ENCODE results near the gene FGD5. TPM values are rescaled to one million over a fixed set of nuclear protein-coding genes. Genes with fewer than 3 reads are reported as not detected.
"Not testable (repeated sequence)": the region's sequence is repeated elsewhere in the genome, so short reads cannot be mapped to it uniquely, and the experiment has no call there.

The FGD5 gene
- total RNA-seq, 1 donor from 2014 or later: 62.5 TPM

DNA sequence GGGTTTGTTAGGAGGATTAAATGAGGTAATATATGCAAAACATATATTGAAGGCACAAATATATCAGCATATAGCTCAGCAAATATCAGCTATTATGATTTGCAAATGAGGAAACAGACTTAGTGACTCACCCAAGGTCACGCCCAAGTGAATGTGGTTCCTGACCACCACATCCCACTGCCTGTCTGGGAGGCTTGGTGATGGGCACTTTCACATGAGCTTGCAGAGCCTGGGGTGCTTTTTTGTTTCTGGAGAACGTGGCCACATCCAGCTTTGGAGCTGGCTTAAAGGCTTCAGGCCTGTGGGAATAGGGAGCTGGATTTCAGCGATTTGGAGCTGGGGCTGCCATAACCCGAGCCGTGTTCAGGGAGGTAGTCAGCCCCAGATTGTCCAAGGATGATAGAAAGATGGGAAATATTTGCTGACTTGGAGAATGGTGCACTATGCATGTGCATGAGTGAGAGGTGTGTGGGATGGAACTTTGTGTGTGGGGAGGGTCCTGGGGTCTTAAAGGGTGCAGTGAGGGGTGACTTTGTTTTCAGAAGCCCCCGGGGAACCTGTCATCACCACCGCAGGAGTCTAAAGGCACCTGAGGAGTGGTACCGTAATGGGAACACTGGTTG, 12.0 kb upstream of the FGD5 start:
- DNase-seq (ENCODE audit: low spot score): no peak

DNA sequence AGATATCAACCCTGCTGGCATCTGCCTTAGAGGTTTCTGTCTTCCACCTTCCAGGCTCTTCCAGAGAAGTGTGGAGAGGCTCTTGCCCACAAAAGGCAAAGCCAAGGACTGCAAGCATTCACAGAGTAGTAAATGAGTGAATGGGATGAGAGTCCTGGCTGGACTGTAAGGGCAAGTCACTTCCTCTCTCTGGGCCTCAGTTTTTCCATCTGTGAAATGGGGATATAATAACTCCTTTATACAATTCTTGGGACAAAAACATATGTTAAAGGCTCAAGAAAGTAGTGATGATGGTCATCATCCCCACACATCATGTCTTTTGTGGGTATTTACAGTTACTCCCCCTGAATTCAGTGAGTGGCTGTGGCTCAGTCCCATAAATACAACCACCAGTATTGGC, 10.7 kb upstream of the FGD5 start:
- no peak for DNase-seq (ENCODE audit: low spot score)

DNA sequence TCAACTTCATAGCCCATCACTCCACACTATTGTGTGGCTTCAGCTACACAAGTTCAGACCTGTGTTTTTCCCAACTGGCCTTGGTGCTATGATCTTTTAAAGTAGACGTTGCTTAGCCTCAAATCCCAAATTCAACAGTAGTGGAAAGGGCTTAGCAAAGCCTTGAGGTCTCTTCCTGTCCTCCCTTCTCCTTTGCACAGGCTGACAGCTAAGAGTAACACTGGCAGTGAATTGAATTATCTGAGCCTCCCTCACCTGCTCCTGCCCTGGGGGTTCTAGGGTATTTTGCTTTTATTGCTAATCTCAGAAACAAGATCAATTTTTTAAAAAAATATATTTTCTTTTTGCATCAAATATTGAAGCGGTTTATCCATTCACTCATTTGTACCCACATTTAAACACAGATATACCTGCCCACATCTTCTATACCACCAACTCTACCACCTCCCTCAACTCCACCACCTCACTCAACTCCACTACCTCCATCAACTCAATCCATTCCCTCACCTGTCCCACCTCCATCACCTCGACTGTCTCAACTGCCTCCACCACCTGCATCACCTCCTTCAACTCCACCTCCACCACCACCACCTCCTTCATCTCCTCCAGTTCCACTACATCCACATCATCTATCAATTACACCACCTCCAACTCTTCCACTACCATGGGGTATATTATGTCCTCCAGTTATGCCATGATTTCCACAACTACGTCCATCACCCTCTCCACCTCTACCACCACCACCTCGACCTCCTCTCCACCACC, 10.1 kb upstream of the FGD5 start:
- DNase-seq (ENCODE audit: low spot score): no peak

DNA sequence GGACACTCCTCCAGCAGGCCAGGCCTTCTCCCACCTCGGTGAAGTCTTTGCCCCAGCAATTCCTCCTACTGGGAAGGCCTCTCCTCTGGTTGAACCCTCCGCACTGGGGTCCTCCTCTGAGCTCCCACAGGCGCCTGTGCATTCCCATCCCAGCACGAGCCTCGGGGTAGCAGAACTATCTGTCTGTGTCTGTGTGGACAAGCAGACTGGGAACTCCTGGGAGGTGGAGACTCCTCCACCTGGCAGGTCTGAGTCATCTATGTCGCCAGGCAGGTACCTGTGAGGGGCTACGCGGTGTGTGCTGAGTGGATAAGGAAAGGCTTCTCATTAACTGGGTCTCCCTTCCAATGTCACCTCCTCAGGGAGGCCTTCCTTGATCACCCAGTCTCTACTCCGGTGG, 9.2 kb upstream of the FGD5 start:
- not testable (repeated sequence) for DNase-seq (ENCODE audit: low spot score)

DNA sequence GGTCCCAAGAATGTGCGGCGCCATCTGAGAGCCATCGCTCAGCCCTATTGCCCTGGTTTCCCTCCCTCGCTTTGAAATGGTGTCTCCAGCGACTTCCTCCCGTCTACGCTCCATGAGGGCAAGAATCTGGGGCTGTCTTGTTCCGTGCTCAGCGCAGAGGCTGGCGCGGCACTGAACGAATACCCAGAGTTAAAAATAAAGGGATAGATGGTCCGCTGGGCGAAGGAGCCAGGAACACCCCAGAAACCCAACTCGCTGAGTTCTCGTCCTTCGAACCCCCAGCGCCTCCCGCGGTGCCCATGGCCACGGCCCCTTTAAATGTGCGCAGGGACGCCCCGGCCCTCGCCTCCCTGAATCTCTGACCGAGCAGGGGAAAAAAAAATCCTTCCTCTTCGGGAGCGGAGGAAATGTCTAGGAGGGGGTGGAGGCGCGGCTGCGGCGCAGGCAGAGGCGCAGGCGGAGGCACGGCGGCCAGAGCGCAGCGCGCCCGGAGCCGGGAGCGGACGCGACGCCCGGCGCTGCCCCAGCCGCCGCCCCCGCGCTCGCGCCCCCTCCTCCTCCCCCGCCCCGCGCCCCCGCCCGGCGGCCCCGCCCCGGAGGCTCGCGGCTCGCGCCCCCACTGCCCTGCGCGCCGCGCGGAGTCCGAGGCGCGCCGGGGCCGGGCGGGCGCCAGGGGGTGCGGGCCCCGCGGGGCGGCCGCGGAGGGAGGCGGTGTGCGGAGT, 8.5 kb upstream of the FGD5 start:
- DNase-seq (ENCODE audit: low spot score): no peak

DNA sequence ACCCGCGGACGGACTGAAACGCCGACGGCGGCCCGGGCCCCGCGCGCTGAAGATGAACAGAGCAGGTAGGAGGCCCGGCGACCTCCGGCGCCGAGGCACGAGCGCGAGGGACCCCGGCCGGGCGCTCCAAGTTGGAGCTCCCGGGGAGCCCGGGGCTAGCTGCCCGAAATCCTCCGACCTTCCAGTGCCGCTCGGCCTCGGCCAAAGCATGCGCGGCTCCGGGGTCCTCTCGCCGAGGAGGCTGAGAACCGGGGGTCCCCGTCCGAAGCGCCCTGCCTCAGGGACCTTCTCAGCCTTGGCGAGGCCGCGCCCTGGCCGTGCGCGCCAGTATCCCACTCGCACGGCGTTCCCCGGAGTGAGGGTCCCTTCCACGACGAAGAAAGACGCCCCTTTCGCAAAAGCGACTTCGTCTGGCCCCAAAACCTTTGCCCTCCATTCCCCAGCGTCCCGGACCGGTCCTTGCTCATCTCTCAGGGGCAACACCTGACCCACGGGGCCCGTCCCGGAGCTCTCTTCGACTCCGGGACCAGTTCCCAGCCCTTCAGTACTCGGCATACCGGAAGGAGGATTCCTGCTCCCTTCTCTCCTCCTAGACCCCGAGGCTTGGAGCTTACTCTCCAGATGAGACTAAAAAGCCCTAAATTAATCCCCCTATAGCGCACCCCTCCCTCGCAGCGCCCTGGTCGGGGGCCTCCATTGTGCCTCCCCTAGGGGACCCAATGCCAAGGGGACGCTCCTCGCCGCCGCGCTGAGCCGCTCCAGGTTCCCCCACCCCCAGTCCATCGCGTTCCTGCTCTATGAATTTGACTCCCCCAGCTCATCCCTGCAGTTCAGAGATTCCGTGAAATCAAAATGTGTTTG, 7.7 kb upstream of the FGD5 start:
- no peak for DNase-seq (ENCODE audit: low spot score)

DNA sequence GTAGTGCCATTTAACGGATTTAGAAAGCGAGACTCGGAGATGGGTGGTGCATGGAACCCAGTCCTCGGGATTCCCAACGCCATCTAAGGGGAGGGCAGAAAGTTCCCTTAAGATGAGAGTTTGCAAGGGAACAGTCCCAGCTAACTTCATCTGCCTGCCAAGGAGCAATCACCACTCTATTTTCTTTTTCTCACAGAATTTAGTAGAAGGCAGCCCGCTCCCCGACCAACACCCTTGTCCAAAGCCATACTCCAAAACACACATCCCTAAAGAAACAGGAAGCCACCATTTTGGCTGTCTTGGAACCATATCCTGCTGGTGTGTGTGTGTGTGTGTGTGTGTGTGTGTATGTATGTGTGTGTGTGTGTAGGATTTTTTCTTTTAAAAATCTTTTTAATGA, 7.1 kb upstream of the FGD5 start:
- DNase-seq (ENCODE audit: low spot score): no peak

DNA sequence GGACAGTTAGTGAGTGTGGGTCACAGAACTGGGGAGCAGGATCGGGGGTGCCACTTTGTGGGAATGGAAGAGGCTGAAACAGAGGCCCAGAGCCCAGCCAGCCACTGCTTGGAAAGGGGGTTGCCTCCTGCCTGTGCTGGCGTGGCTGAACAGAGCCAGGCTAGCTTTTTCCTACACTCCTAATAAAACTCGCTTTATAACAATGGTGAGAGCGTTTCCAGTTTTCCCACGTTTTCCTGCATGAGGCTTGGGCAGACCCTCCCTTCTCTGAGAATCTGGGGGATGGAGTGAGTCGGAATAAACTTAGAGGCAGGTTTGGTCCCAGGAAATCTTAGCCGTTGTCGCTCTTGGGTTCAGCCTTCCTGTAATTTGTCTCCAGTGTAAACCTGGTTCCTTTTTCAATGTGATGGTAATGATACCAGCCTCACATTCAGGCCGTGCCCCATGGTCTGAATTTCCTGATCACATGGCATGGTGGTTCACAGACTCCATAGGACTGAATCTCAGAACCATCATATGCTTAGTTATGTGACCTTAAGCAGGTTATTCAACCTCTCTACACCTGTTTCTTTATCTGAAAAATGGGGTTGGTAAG, 6.5 kb upstream of the FGD5 start:
- no peak for DNase-seq (ENCODE audit: low spot score)

DNA sequence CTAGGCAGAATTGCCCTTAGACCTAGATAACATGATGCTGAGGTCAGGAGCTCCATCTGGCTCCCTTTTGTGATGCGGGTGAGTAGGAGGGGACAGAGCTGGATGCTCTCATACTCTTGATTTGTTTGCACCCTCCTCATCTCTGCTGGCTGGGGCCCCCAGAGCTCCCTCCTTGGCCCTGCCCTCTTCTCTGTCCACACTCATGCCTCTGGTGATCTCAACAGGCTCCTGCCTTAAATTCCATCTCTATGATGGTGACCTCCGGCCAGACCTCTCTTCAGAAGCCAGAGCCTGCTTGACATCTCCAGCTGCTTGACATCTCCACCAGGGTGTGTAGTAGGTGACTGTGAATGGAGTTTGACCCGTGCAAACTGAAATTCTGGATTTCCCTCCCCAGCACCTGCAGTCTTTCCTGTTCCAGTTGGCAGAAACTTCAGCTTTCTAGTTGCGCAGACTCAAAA, 4.3 kb upstream of the FGD5 start:
- no peak for DNase-seq (ENCODE audit: low spot score)

DNA sequence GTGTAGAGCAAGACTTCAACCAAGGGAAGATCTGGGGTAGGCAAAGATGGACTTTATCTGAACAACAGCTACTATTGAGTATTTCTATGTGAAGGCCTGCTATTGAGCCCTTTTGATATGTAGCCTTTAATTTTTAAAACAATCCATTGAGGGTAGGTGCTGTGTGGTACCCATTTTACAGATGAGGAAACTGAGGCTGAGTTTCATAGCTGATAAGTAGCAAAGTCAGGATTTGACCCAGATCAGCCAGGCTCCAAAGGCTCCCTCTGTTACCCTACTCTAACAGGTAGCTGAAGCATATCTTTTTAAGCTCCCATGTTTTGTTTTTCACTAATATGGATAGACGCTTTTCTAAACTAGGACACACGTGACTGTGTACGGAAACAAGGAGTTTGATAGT, 2.4 kb upstream of the FGD5 start:
- DNase-seq (ENCODE audit: low spot score): no peak

DNA sequence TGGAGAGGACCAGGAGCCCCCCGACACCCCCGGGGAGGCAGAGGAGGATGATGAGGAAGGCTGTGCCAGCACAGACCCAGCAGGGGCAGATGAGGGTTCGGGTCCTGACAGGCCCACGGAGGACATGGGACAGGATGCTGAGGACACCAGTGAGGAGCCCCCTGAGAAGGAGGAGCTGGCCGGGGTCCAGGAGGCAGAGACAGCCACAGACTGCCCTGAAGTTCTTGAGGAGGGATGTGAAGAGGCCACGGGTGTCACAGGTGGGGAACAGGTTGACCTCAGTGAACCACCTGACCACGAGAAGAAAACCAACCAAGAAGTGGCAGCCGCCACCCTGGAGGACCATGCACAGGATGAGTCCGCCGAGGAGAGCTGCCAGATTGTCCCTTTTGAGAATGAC, 909 bp downstream of the FGD5 start:
- no peak for DNase-seq (ENCODE audit: low spot score)

DNA sequence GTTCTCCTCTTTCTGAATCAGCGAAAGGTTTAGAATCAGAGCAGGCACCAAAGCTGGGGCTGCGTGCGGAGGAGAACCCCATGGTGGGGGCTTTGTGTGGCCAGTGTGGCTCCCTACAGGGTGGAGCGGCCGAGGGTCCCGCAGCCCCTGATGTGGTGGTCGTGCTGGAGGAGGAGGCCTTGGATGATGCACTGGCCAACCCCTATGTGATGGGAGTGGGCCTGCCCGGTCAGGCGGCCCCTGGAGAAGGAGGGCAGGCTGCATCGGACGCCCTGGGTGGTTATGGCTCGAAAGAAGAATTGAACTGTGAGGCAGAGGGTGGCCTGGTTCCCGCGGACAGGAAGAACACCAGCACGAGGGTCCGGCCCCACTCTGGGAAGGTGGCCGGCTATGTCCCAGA, 1.4 kb downstream of the FGD5 start:
- no peak for DNase-seq (ENCODE audit: low spot score)

DNA sequence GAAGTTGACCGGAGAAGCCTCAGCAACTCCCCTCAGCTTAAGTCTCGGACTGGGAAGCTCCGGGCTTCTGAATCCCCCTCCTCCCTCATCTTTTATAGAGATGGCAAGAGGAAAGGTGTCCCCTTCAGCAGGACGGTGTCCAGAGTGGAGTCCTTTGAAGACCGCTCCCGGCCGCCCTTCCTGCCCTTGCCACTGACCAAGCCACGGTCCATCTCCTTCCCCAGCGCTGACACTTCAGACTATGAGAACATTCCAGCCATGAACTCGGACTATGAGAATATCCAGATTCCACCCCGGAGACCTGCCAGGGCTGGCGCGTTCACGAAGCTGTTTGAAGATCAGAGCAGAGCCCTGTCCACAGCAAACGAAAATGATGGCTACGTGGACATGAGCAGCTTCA, 2.4 kb downstream of the FGD5 start:
- no peak for DNase-seq (ENCODE audit: low spot score)

DNA sequence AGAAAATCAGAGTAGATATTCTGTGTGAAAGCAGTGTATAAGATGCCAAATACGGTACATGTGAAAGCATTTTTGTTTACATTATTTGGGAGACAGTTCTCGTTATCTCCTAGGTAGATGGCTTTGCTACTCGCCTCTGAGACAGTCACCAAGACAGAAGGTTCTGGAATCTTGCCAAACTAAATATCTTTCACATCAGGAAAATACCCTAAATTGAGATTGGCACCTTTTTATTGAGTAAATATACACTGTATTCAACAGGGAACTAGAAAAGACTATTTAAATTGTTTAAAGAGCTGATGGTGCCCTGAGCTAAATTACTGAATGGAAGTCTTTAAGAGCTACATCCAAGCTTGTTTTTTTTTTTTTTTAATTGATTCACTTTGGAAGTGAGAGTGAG, 3.4 kb downstream of the FGD5 start:
- DNase-seq (ENCODE audit: low spot score): no peak

DNA sequence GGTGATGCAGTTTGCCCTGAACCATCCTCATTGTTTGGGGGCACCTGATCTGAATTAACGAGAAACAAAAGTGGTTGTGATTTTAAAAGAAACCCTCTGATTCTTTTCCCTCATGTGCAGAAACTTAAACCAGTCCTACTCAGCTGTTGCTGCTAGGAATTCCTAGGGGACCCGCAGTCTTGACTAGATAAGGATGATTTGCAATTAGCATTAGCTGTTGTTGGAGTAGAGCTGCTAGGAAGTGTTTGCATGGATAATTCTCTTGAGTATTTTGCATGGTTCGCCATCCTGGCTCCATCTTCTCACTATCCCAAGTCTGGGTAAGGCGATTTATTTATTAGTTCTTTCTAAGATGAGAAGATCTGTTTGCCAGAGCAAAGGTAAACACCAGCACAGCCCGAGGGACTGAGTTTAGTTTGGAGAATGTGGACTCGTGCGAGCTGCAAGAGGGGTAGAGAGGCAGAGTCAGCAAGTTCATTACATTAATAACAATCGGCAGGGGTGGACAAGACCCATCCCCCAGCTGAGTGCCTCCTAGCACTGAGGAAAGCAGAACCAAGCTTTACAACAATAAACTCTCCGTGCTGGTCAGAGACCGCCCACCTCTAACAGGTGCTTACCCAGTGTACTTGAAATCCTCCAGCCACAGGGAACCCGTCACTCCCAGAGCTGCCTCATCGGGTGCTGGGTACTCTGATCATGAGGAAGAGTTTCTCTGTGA, 4.1 kb downstream of the FGD5 start:
- DNase-seq (ENCODE audit: low spot score): no peak

DNA sequence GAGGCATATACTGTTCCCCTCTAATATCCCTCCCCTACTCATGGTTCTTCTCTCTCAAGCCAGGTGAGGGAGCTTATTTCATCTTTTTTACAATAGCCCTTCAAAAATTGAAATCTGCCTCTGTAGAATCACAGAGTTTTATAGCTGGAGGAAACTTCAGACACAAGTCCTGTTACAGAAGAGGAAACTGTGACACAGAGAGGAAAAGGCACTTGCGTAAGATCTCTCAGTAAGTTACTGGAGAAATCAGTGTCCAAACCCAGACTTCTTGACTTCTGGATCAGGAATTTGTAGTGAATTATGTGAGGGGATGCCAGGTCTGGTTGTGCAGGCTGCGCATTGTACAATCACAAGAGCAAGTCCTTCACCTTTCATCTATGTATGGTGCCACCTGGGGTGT, 4.6 kb downstream of the FGD5 start:
- no peak for DNase-seq (ENCODE audit: low spot score)

DNA sequence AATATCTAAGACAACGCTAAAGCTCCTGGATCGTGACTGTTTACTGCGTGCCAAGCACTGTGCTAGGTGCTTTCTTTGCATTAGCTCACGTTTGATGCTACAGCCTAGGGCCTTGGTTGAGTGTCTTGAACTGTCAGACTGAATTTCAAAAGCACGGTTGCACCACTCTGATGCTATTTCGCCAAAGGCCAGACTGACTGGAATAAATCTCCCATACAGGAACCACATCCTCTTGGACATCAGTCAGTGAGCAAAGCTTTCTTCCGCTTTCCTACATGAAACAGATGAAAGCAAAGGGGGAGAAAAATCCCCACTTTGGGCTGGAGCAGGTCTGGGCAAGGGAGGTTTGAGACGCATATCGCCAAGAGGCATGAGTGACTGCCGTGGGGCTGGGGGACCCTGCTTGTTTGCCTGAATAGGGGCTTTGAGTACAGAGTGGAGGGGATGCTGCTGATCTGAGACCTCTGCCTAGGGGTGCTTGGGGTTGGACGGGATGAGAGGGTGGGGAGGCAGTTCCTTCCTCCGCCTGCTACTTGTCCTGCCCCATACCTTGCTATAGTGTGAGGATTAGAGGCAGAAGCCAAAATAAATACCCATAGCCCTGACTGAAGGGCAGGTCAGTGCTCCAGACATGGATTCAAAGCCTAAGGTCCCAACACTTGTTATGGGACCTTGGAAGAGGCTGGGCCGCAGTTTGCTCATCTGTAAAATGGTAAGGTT, 5.3 kb downstream of the FGD5 start:
- no peak for DNase-seq (ENCODE audit: low spot score)

DNA sequence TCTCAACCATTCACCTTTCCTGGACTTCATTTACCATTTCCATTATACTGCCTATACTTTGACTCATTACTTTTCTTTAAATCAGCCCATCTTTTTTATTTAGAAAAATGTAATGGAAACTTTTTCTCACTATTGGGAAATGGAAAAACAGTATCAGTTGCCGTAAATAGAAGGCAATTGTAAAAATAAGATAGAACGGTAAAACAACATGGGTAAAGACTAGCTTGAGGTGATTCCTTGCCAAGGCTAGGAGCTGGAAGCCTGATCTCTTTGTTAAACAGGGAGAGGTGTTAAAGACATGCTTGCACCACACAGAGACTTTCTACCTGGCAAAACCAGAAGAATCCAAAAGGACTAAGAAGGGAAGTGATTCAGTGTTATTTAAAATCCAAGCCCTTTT, 5.9 kb downstream of the FGD5 start:
- no peak for DNase-seq (ENCODE audit: low spot score)

DNA sequence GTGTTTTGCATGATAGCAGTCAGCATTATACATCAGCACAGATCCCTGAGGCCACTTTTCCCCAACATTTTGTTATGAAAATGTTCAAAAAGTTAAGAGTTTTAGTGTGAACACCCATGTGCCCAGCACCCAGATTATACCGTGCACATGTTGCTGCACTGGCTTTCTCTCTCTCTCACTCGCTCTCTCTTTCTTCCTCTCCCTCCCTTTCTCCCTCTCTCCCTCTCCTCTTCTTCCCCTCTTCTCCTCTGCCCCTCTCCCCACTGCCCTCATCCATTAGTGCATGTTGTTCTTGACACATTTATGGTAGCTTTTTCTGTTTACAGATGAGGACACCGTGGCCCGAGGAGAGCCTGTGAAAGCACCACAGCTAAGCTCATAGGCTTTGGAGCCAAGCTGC, 7.3 kb downstream of the FGD5 start:
- DNase-seq (ENCODE audit: low spot score): no peak

DNA sequence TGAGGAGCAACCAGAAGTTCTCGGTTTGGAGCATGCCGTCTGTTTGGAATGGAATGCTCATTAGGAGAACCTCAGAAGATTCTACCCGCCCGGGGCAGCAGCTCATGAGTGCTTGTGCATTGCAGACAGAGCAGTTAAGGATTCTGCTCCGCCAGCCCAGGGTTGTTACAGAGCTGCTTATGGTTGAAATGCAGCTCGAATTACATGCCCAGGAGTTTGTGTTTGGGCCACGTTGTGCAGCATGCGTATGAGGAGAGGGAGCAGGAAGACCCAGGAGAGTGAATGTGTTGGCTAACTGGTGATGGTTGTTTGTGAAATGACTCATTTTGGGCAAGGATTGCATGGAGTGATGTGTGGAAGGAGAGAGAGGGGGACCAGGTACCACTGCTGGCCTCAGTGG, 9.0 kb downstream of the FGD5 start:
- DNase-seq (ENCODE audit: low spot score): no peak

All from mucosa of gallbladder (tissue), 1 donor.